ENCODE data around the gene CLINT1. TPM values are rescaled to one million over a fixed set of nuclear protein-coding genes. Genes with fewer than 3 reads are reported as not detected.
A peak's percentile ranks its signal among the peaks of the same experiment; 100 is the strongest.

The CLINT1 gene
- total RNA-seq, 1 donor from 2014 or later, result 72.4 TPM

DNA sequence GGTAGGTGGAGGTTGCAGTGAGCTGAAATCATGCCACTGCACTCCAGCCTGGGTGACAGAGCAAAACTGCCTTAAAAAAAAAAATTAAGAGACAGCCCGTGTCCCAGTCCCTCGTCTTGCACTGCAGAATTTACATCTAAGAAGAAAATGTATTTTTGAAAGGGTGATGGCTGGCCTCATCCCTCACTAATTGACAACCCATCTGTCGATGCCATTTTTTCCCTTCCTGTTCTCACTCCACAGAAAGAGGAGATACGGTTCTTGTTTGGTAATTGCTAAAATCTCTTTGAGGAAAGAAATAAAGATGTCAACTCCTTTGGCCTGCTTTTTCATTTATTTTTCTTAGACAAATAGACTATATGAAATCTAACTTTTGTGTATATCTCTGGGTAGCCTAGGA lies 117.8 kb downstream of the CLINT1 start:
- Mint-ChIP-seq H3K27me3 (ENCODE audit: low read depth) (no peaks in the 10 kb centered on the region), H3K4me1 (ENCODE audit: low read depth) (peaks cover 19% of the 10 kb centered on the region), H3K4me3 (ENCODE audit: unreplicated experiment) (no peak overlapping the region), H3K27ac (ENCODE audit: unreplicated experiment) (no peak overlapping the region), H3K9me3 (ENCODE audit: low read depth) (no peaks in the 10 kb centered on the region), H3K36me3 (ENCODE audit: low read depth) (peaks cover 7% of the 10 kb centered on the region)
- DNase-seq (ENCODE audit: low spot score), result no peak
- no peak for TF ChIP-seq CTCF (IDR thresholded peaks at IDR 0.05)

GRCh38 chr5:157740229-157740610 lies 118.7 kb downstream of the CLINT1 start:
- no peak overlapping the region for H3K27ac Mint-ChIP-seq (ENCODE audit: unreplicated experiment)
- no peaks in the 10 kb centered on the region for H3K27me3 Mint-ChIP-seq (ENCODE audit: low read depth)
- DNase-seq (ENCODE audit: low spot score), result no peak
- peaks cover 15% of the 10 kb centered on the region for H3K4me1 Mint-ChIP-seq (ENCODE audit: low read depth)
- no peak overlapping the region for H3K4me3 Mint-ChIP-seq (ENCODE audit: unreplicated experiment)
- peaks cover 7% of the 10 kb centered on the region for H3K36me3 Mint-ChIP-seq (ENCODE audit: low read depth)
- no peaks in the 10 kb centered on the region for H3K9me3 Mint-ChIP-seq (ENCODE audit: low read depth)
- TF ChIP-seq CTCF (IDR thresholded peaks at IDR 0.05), result peak; percentile 73

DNA sequence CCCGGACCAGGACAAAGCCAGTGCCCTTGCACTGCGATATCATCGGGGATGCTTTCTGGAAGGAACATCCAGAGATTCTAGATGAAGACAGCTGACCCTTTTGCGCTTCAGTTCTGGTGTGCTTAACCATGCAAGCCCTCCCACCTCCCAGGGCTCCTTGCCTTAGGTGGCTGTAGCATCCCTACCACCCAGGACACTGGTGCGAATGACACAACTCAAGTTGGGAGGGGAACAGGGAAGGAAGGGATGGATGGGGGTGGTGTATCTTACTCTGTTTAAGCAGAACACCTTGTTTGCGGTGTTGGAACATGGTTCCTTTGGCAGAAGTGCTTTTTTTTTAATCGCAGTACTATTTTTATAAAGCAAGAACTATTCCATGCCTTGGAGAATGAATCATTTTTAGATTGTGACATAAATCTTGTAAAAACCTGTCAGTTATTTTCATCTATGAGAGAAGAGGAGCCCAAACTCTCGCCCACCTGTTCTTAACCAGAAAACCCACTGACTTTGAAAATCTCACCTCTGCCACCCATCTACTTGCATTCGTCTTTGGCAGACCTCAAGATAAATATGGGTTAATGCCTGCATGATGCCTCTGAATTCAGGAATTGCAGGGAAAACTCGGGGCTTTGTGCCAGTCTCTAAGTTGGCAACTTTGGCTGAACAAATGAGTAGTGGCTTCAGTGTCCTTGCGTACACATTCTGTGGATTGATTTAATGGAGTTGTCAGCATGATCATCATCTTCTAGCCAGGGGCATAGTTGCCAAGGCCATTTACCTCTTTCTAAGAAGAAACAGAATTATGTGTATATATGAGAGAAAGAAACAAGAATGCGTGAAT lies 119.3 kb downstream of the CLINT1 start:
- H3K27me3 Mint-ChIP-seq (ENCODE audit: low read depth), result no peaks in the 10 kb centered on the region
- H3K27ac Mint-ChIP-seq (ENCODE audit: unreplicated experiment), result no peak overlapping the region
- no peak for DNase-seq (ENCODE audit: low spot score)
- no peaks in the 10 kb centered on the region for H3K9me3 Mint-ChIP-seq (ENCODE audit: low read depth)
- H3K4me3 Mint-ChIP-seq (ENCODE audit: unreplicated experiment), result no peak overlapping the region
- peaks cover 8% of the 10 kb centered on the region for H3K4me1 Mint-ChIP-seq (ENCODE audit: low read depth)
- peaks cover 7% of the 10 kb centered on the region for H3K36me3 Mint-ChIP-seq (ENCODE audit: low read depth)
- no peak for TF ChIP-seq CTCF (IDR thresholded peaks at IDR 0.05)

DNA sequence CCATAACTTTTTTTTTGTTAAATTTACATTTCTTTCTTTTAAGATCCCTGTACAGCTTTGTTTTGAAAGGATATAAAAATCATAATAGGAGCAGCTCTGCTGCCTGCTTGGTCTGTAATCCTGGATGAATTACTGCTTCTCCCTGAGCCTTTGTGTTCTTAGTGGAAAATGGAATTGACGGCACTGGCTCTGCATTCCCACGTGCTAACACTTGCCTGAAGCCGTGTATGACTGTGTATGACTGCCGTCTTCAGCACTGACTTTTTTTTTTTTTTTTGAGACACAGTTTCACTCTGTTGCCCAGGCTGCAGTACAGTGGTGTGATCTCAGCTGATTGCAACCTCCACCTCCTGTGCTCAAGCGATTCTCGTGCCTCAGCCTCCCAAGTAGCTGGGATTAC lies 123.0 kb downstream of the CLINT1 start:
- Mint-ChIP-seq H3K27ac (ENCODE audit: unreplicated experiment) (no peak overlapping the region), H3K4me3 (ENCODE audit: unreplicated experiment) (no peak overlapping the region), H3K36me3 (ENCODE audit: low read depth) (peaks cover 9% of the 10 kb centered on the region), H3K4me1 (ENCODE audit: low read depth) (peaks cover 15% of the 10 kb centered on the region), H3K9me3 (ENCODE audit: low read depth) (no peaks in the 10 kb centered on the region), H3K27me3 (ENCODE audit: low read depth) (no peaks in the 10 kb centered on the region)
- DNase-seq (ENCODE audit: low spot score), result no peak
- no peak for TF ChIP-seq CTCF (IDR thresholded peaks at IDR 0.05)

Other genes with a start within 250 kb of the CLINT1 start
- not detected in 3 replicates for gene SOX30, start 206.7 kb downstream of the CLINT1 start, total RNA-seq
- not detected in 3 replicates for gene C5orf52, start 187.6 kb downstream of the CLINT1 start, total RNA-seq
- 7.0 to 10.1 TPM (median 9.2 TPM) in 3 replicates for gene THG1L, start 127.7 kb downstream of the CLINT1 start, total RNA-seq
- gene LSM11, start 115.4 kb downstream of the CLINT1 start, total RNA-seq, result 9.9 to 10.6 TPM (median 10.0 TPM) in 3 replicates

Data from chondrocyte (in vitro differentiated cells).